ENCODE data around the gene MTHFD2L.
"Not testable (repeated sequence)": the region's sequence is repeated elsewhere in the genome, so short reads cannot be mapped to it uniquely, and the experiment has no call there.

- TF ChIP-seq FOXM1 (IDR thresholded peaks at IDR 0.05; ENCODE audit: borderline replicate concordance); FOXK2 (IDR thresholded peaks at IDR 0.05); NFRKB (IDR thresholded peaks at IDR 0.05); BHLHE40 (IDR thresholded peaks at IDR 0.05; ENCODE audit: borderline replicate concordance); PKNOX1 (IDR thresholded peaks at IDR 0.05); ARNT (IDR thresholded peaks at IDR 0.05); SUZ12 (IDR thresholded peaks at IDR 0.05); CTBP1 (IDR thresholded peaks at IDR 0.05; ENCODE audit: borderline replicate concordance); ELF4 (IDR thresholded peaks at IDR 0.05); SP1 (IDR thresholded peaks at IDR 0.05): not testable (repeated sequence)
Measured at GRCh38 chr4:74130843-74131242, 27.1 kb upstream of the MTHFD2L start.

Measured in HEK293T (cell line).